B cell (primary cell): ENCODE measurements around the gene KPNA1.

Source experiments
- EZH2 ChIP-seq: IDR thresholded peaks from 2 replicates; pipeline ENCODE4 v1.6.1; 2012; ENCODE audit warnings: borderline replicate concordance, low read depth, mild to moderate bottlenecking, moderate library complexity, low read length; ENCODE audit not compliant: insufficient read depth, poor library complexity, severe bottlenecking
- TF ChIP-seq, protein P1 (sequence below): fragments of 200-600 bp; IDR thresholded peaks from one replicate; pipeline ENCODE4 v1.8.0; 2022; ENCODE audit warnings: antibody characterized with exemption, mild to moderate bottlenecking

DNA sequence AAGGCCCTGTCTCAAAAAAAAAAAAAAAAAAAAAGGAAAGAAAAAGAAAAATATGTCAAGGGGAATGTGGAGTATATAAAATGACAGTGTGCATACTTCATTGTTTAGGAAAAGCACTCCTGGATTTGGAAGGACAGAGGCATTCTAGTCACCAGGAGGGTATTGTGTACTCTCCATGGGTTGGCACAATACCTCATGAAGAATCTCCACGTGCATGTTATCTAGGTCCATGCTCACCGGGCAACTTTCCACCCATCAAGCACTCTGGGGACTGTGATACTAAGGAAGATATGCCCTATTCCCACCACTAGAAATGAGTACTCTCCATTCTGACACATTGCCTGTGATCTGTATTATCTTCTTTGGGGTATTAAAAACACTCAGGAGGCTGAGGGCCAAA is 15.4 kb upstream of the KPNA1 start:
- TF ChIP-seq, protein P1, sequence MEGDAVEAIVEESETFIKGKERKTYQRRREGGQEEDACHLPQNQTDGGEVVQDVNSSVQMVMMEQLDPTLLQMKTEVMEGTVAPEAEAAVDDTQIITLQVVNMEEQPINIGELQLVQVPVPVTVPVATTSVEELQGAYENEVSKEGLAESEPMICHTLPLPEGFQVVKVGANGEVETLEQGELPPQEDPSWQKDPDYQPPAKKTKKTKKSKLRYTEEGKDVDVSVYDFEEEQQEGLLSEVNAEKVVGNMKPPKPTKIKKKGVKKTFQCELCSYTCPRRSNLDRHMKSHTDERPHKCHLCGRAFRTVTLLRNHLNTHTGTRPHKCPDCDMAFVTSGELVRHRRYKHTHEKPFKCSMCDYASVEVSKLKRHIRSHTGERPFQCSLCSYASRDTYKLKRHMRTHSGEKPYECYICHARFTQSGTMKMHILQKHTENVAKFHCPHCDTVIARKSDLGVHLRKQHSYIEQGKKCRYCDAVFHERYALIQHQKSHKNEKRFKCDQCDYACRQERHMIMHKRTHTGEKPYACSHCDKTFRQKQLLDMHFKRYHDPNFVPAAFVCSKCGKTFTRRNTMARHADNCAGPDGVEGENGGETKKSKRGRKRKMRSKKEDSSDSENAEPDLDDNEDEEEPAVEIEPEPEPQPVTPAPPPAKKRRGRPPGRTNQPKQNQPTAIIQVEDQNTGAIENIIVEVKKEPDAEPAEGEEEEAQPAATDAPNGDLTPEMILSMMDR: no peak
- no peak for TF ChIP-seq EZH2
